Thyroid gland (tissue), 4 donors: ENCODE results near the gene NAALADL2. TPM values are rescaled to one million over a fixed set of nuclear protein-coding genes. Genes with fewer than 3 reads are reported as not detected.

ENCODE experiments used
- DNase-seq, 2 donors: peaks; one replicate each; pipeline ENCODE4 v3.0.0-alpha.2; 2019
- H3K27ac ChIP-seq, 3 donors: fragments of 200-600 bp; sonication (generic); 1 replicate in 2 of 3; 2 replicates in 1 of 3; pipeline ENCODE4 v1.5.1; 2016 to 2019; ENCODE audit warnings: mild to moderate bottlenecking in 1 of 3, moderate library complexity in 1 of 3
- H3K27me3 ChIP-seq: fragments of 200-600 bp; sonication (generic); one replicate; pipeline ENCODE4 v1.5.1; 2019
- H3K36me3 ChIP-seq, 2 donors: fragments of 200-600 bp; sonication (generic); one replicate each; pipeline ENCODE4 v1.5.1; 2016 to 2019
- H3K4me1 ChIP-seq, 2 donors: fragments of 200-600 bp; sonication (generic); one replicate each; pipeline ENCODE4 v1.5.1; 2017 to 2019
- H3K4me3 ChIP-seq, 3 donors: fragments of 200-600 bp; sonication (generic); replicated peaks in 1 of 3; 1 replicate in 2 of 3; 2 replicates in 1 of 3; pipeline ENCODE4 v1.5.1; 2016; ENCODE audit warnings: mild to moderate bottlenecking in 1 of 3
- H3K9me3 ChIP-seq: fragments of 200-600 bp; sonication (generic); one replicate; pipeline ENCODE4 v1.5.1; 2017
- POLR2A ChIP-seq, 2 donors: fragments of 450-650 bp; IDR thresholded peaks; one replicate each; pipeline ENCODE4 v1.6.1; 2017; ENCODE audit warnings: antibody characterized with exemption in 2 of 2, mild to moderate bottlenecking in 2 of 2, moderate library complexity in 1 of 2
- WGBS, 2 donors: methylation state at CpG; one replicate each; pipeline ENCODE4 v1.1.5; 2017; 5-methylcytosine and 5-hydroxymethylcytosine counted together
- intact Hi-C: fragments of 100-400 bp; cut with DNase I; formaldehyde crosslinking; loops from one replicate; pipeline ENCODE4 v1.15.1; 2023
- total RNA-seq, 4 donors: library from RNA; depleted of rRNA; stranded (reverse); fragments of >200 nt; gene quantifications; one replicate each; pipeline ENCODE4 v1.2.3, GENCODE V29; 2016
- TF ChIP-seq, protein P1 (sequence below), 6 experiments: fragments of 200-600 bp in 3 of 6; fragments of 450-650 bp in 3 of 6; sonication (generic) in 3 of 6; IDR thresholded peaks; one replicate each; pipeline ENCODE4 v1.5.1; 2016 to 2019; ENCODE audit warnings: antibody characterized with exemption in 6 of 6, mild to moderate bottlenecking in 2 of 6, inconsistent platforms in 1 of 6, moderate library complexity in 1 of 6

Gene NAALADL2
- total RNA-seq, 4 donors from 2014 or later, result 7.6 to 14.7 (median 9.0) TPM

DNA sequence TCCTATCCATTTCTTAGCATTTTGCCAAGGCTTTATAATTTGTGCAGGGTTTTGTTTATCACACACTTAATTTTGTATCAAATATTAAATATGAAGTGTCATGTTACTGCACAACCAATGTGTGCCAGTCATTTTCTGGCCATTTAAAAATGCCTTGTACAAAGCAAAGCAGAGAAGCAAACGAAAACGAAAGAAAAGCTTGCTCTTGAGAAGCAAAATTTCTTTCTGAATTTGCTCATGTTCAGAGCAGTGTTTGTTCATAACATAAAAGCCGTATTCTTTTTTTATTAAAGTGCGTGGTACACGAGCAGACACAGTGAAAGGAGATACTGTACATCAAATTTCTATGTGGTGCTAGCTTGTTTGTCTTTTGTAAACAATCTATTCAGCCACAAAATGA, 792.6 kb downstream of the NAALADL2 start:
- H3K27ac ChIP-seq, result no peak overlapping the region
- H3K4me3 ChIP-seq, result no peak overlapping the region

DNA sequence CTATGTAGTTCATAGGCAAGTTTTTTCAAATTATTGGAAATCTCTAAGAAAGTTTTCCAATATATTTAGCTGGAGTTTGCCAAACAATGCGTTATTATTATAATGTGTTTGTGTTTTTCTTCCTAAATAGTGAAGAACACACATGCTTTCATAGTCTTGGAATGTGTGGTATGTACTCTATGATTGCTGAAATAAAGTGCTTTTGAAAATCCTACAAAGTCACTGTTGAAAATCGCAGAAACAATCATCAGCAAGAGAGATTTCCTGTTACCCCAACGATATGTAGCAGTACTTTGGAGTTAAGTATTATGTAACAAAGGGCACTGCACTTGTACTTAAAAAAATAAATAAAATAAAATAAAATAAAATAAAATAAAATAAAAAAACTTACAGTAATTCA, 796.2 kb downstream of the NAALADL2 start:
- intact Hi-C loops, result no loop called here
- Histone ChIP-seq H3K27ac (no peak overlapping the region), H3K27me3 (no peaks in the 10 kb centered on the region), H3K4me3 (no peak overlapping the region), H3K36me3 (no peaks in the 10 kb centered on the region), H3K4me1 (no peaks in the 10 kb centered on the region), H3K9me3 (no peaks in the 10 kb centered on the region)
- no peak for DNase-seq
- TF ChIP-seq, protein P1, sequence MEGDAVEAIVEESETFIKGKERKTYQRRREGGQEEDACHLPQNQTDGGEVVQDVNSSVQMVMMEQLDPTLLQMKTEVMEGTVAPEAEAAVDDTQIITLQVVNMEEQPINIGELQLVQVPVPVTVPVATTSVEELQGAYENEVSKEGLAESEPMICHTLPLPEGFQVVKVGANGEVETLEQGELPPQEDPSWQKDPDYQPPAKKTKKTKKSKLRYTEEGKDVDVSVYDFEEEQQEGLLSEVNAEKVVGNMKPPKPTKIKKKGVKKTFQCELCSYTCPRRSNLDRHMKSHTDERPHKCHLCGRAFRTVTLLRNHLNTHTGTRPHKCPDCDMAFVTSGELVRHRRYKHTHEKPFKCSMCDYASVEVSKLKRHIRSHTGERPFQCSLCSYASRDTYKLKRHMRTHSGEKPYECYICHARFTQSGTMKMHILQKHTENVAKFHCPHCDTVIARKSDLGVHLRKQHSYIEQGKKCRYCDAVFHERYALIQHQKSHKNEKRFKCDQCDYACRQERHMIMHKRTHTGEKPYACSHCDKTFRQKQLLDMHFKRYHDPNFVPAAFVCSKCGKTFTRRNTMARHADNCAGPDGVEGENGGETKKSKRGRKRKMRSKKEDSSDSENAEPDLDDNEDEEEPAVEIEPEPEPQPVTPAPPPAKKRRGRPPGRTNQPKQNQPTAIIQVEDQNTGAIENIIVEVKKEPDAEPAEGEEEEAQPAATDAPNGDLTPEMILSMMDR (IDR thresholded peaks at IDR 0.05), result no peak
- TF ChIP-seq POLR2A (IDR thresholded peaks at IDR 0.05), result no peak
- WGBS, 2 donors, result 71 to 73% methylated on average over 3 of the region's 3 CpGs

More for the DNA sequence above, 792.6 kb downstream of the NAALADL2 start:
- no peaks in the 10 kb centered on the region for H3K9me3 ChIP-seq
- no peaks in the 10 kb centered on the region for H3K4me1 ChIP-seq
- TF ChIP-seq, protein P1 (IDR thresholded peaks at IDR 0.05), result no peak
- no peak for TF ChIP-seq POLR2A (IDR thresholded peaks at IDR 0.05)
- 73 to 74% methylated on average over 5 of the region's 5 CpGs for WGBS, 2 donors
- no peaks in the 10 kb centered on the region for H3K36me3 ChIP-seq
- intact Hi-C loops, result no loop called here
- no peaks in the 10 kb centered on the region for H3K27me3 ChIP-seq
- DNase-seq, result no peak

DNA sequence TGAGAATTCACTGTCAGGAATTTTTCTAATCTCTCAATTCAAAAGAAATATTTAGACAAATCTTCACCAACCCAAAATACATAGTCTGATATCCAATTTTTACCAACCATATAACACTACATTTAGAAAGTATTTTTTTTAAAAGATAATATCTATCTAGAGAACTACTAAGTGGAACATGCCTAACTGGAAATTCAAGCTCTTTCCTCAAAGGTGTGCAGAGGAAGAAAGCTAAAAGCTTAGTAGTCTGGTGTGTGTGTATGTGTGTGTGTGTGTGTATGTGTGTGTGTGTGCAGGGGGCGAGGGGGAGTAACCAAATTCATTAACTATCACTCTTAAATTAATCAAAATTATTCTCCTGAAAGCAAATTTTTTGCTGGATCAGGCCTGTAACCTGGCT, 797.3 kb downstream of the NAALADL2 start:
- Histone ChIP-seq H3K27me3 (no peaks in the 10 kb centered on the region), H3K36me3 (no peaks in the 10 kb centered on the region), H3K4me3 (no peak overlapping the region), H3K9me3 (no peaks in the 10 kb centered on the region), H3K4me1 (no peaks in the 10 kb centered on the region), H3K27ac (no peak overlapping the region)
- intact Hi-C loops, result no loop called here
- WGBS, 2 donors, result 86 to 97% methylated on average over 1 of the region's 1 CpG
- DNase-seq, result no peak
- TF ChIP-seq, protein P1 (IDR thresholded peaks at IDR 0.05), result no peak
- TF ChIP-seq POLR2A (IDR thresholded peaks at IDR 0.05), result no peak

DNA sequence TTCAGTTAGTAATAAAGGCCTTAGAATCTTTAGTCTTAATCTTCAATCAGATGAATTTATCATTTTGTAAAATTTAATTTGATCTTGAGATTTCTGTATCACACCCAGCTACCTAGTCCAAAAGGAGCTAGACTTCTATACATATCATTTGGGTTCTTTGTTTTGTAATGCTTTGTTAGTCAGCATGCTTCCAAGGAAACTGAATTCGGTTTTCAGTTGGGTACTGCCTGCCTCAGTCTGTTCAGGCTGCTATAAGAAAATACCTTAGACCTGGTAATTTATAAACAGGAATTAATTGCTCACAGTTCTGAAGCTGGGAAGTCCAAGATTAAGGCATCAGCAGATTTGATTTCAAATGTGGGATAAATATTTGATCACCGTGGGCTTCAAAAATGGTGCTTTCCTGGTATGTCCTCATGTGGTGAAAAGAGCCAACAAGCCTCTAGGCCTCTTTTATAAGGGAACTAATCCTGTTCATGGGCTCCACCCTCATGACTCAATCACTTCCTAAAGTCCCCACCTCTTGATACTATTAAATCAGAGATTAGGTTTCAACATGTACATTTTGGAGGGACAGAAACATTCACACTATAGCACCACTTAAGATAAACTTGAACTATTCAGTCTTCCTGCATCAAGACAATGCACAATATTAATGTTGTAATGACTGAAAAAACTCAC, 800.7 kb downstream of the NAALADL2 start:
- 91% methylated on average over 2 of the region's 2 CpGs for WGBS, 2 donors
- intact Hi-C loops, result no loop called here
- H3K27ac ChIP-seq, result no peak overlapping the region
- no peaks in the 10 kb centered on the region for H3K9me3 ChIP-seq
- DNase-seq, result no peak
- TF ChIP-seq, protein P1 (IDR thresholded peaks at IDR 0.05), result no peak
- TF ChIP-seq POLR2A (IDR thresholded peaks at IDR 0.05), result no peak
- H3K4me1 ChIP-seq, result no peaks in the 10 kb centered on the region
- no peaks in the 10 kb centered on the region for H3K36me3 ChIP-seq
- H3K4me3 ChIP-seq, result no peak overlapping the region
- no peaks in the 10 kb centered on the region for H3K27me3 ChIP-seq

DNA sequence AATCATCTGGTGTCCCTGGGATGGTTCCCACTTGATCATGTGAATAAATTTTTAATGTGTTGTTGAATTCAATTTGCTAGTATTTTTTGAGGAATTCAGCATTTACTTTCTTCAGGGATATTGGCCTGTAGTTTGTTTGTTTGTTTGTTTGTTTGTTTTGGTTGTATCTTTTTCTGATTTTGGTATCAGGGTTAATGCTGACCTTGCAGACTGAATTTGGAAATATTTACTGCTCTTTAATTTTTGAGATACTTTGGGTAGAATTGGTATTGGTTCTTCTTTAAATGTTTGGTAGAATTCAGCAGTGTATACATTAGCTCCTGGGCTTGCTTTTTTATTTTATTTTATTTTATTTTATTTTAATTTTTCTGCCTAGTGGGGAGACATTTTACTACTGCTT, 803.7 kb downstream of the NAALADL2 start:
- intact Hi-C loops, result no loop called here
- TF ChIP-seq, protein P1 (IDR thresholded peaks at IDR 0.05), result no peak
- TF ChIP-seq POLR2A (IDR thresholded peaks at IDR 0.05), result no peak
- Histone ChIP-seq H3K9me3 (no peaks in the 10 kb centered on the region), H3K27ac (no peak overlapping the region), H3K4me3 (no peak overlapping the region), H3K27me3 (no peaks in the 10 kb centered on the region), H3K4me1 (no peaks in the 10 kb centered on the region), H3K36me3 (no peaks in the 10 kb centered on the region)
- no peak for DNase-seq
